HG02885 (cell line): ENCODE data around the gene MAGEB4.
"Not testable (repeated sequence)": the region's sequence is repeated elsewhere in the genome, so short reads cannot be mapped to it uniquely, and the experiment has no call there.

Experiments
- ATAC-seq: cut with Tn5 transposase; IDR thresholded peaks from one replicate; pipeline ENCODE4 v1.9.1; 2021; ENCODE audit warnings: mild to moderate bottlenecking; ENCODE audit not compliant: unreplicated experiment, poor library complexity

The MAGEB4 gene, protein sequence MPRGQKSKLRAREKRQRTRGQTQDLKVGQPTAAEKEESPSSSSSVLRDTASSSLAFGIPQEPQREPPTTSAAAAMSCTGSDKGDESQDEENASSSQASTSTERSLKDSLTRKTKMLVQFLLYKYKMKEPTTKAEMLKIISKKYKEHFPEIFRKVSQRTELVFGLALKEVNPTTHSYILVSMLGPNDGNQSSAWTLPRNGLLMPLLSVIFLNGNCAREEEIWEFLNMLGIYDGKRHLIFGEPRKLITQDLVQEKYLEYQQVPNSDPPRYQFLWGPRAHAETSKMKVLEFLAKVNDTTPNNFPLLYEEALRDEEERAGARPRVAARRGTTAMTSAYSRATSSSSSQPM

GRCh38 chrX:30241724-30242415 is at the start of gene MAGEB4:
MAGEB4 (plus strand) TSS chrX:30242000; CDS start chrX:30242136, 136 bp downstream.
- no peak for ATAC-seq

- ATAC-seq: not testable (repeated sequence)
Measured at GRCh38 chrX:30193910-30194309, 47.9 kb upstream of the MAGEB4 start.

DNA sequence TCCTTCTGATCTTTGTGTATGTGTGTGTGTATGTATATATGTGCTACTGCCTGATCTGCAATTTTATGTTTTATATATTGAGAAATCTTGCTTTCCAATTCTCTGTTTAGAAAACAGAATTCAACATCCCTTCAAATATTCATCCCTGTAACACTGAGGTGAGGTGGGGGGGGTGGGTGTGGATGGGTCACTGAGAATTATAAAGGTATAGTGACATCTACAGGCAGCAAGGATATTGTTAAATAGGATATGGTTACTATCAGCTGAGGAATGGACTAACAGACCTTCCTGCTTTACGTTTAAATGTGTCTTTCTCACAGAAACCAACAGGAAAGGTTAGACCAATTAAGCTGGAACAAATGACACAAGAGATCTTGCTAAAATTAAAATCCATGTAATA is 45.5 kb upstream of the MAGEB4 start:
- ATAC-seq: peak; percentile 62

DNA sequence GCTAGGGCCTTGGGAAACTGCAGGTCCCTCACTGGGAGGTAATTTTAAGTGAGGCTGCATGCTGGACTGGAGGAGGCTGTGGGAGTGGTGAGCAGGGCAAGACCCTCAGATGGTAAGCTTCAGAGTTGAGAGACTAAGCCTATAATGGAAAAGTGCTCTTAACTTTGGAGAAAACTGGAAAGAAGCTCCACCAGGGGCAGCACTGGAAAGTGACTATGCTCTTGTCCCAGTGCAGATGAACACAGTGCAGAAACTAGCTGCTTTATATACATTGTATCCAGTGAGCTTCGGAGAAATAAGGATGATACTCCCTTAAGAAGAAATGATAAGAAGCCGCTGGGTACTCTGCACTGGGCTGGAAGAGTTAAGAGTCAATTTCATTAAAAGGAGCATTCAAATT is 29.6 kb upstream of the MAGEB4 start:
- ATAC-seq: no peak

GRCh38 chrX:30215357-30215843 is 26.4 kb upstream of the MAGEB4 start, which contains the start of gene MAGEB2:
MAGEB2 (plus strand) TSS chrX:30215563; CDS start chrX:30218581, 3,018 bp downstream.
- ATAC-seq: no peak

- ATAC-seq: no peak
Measured at GRCh38 chrX:30217465-30217864, 24.3 kb upstream of the MAGEB4 start.

DNA sequence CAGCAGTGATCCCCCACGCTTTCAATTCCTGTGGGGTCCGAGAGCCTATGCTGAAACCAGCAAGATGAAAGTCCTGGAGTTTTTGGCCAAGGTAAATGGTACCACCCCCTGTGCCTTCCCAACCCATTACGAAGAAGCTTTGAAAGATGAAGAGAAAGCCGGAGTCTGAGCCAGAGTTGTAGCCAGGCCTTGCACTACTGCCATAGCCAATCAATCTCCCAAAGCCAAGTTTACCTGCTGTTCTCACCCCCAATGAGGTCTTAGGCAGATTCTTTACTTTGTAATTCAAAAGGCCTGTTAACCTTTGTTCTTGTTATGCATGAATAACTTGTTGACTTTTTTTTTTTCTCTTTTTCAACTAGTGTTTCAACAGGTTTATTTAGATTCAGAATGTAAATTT is 22.4 kb upstream of the MAGEB4 start:
- ATAC-seq: no peak

DNA sequence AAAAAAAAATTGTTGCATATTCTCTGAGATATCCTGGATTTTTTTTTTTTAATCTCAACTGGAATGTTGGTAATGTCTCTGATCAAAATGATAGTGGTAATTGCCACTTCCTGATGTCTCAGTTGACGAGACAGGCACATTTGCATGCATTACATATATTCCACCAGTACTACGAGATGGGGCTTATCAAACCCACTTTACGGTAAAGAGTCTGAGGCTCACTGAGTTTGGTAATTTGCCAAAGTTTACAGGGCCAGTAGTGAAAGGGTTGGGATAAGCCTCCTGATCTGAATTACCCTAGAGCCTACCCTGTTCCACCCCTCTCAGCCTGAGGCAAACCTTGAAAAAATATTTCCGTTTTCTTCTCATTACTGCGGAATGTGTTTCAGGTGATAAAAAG is 21.1 kb upstream of the MAGEB4 start:
- no peak for ATAC-seq

GRCh38 chrX:30224536-30224935 is 17.3 kb upstream of the MAGEB4 start:
- no peak for ATAC-seq

DNA sequence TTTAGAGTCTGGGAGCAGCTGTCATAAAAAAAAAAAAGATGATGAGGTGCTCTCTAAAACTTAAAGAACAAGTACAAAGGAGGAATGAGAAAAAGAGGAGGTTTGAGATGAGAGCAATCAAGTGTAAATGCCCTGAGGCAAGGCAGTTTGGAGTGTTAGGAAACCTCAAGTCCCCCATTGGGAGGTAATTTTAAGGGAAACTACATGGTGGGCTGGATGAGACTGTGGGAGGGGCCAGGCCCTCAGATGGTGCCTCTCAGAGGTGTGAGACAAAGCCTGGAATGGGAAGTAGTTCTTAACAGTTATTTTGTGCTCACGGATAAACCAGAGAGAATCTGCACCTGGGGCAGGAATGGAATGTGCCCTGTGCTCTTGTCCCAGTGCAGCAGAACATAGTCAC is 13.3 kb upstream of the MAGEB4 start:
- no peak for ATAC-seq

DNA sequence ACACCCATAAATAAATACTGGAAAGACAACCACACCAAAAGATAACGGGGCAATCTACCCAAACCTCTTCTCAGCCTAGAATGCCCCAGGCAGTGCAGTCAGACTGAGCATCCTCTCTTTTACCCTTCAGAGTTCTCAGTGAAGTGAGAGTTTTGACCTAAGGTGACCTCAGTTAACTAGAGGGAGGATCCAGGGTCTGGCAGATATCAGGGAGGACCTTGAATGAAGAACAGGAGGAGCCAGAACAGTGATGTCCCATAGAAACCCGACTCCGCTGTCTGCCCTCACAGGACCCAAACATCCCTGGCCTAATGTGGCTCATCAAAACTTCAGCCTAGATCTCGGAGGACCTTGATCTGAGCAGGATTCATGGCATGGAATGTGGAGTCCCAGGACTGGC is 11.4 kb upstream of the MAGEB4 start, which contains the start of gene MAGEB3:
Gene MAGEB3, plus strand, starts transcription at position 263 of the 400 bp plus-strand sequence. CDS start 5,268 bp downstream, outside the sequence.
- ATAC-seq: no peak

DNA sequence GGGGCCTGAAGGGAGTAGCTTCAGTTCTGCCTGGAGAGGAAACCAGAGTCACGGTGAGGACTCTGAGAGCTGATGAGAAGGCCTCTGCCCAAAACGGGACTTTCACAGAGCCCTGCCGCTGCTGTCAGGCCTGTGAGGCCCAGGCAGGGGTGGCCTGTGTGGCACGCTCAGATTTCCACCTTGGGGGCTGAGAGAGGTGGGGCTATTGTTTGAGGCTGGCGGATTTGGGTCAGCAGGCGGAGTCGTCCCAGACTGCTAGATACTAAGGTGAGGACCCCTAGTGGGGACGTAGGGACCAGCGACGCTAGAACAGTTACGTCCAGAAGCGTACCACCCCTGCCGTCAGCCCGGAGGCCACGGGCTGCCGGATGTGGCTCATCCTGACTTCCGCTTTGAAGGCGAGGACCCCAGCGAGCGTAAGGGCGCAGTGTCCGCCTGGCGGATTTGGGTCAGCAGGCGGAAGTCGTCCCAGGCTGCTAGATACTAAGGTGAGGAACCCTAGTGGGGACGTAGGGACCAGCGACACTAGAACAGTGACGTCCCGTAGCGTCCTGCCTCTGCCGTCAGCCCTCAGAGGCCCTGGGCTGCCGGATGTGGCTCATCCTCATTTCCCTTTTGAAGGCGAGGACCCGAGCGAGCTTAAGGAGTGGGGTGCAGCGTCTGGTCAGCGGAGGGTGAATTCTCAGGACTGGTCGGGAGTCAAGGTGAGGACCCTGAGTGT is 5.1 kb downstream of the MAGEB4 start, which contains the start of gene MAGEB1:
Gene MAGEB1, plus strand, starts transcription at position 378 of the 721 bp plus-strand sequence. CDS start 3,348 bp downstream, outside the sequence.
- no peak for ATAC-seq

GRCh38 chrX:30248854-30249253 is 7.1 kb downstream of the MAGEB4 start:
- peak; percentile 64 for ATAC-seq

DNA sequence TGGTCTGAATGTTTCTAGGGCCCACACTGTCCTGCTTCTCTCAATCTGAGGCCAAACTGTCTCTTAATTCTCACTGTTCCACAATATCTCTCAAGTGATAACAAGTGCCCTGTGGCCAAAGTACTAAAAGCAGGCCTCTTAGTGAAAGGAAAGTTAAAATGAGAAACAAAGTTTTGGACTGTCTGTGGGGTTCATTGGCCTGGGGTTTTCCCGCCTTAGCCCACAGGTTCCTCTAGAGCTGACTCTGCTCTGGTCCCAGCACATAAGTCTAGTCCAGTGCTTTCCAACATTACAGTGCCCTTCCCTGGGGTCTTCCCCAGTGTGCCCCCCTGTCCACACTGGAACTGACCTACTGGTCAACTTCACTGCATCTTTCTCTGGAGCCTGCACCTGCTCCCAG is 11.5 kb downstream of the MAGEB4 start:
- ATAC-seq: peak; percentile 73

DNA sequence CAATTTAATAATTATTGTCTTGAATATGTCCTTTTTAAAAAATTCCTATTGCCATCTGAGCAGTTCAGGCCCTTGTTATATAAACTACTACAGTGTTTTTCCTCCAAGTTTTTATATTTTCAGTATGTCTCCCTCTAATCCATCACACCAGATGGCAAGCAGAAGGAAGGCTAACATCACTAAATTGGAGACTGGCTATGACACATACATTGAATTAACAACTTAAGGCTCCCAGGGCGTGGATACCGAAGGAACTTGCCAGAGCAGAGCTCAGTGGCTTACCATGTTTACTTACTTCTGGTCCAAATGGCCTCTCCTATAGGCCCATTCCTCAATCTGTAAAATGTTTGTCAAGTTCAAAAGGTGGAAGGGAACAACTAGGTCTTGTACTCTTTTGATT is 18.1 kb downstream of the MAGEB4 start:
- no peak for ATAC-seq

DNA sequence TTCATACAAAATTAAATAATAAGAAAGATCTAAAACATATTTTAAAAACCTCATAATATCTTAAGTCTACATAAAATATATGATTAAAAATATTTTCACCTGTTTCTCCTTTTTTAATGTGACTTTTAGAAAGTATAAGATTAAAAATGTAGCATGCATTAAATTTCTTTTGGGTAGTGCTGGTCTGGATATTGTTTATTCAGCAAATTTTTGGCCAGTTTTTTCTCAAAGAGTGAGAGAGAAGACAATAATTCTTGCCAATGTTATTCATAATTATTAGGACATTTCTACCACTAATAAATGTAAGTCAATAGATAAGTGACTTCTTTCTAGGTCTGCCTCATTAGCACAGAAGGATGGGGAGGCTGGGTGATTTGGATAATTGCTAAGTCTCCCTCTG is 19.2 kb downstream of the MAGEB4 start:
- no peak for ATAC-seq

DNA sequence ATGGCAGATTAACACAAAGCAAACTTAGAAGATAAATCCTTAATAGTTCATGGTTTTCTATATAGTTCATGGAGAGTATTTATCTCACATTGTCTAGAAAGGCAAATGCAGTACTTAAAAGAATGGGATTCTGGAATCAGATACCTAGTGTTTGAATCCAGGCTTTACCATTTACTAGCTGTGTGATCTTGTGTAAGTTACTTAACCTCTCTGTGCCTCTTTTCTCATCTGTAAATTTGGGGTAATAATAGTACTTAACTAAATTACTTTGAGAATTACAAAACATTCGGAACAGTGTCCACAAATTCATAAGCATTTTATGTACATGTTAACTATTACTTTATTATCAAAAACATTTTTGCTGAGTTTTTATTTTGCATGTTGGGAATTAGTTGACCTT is 21.0 kb downstream of the MAGEB4 start:
- ATAC-seq: no peak

DNA sequence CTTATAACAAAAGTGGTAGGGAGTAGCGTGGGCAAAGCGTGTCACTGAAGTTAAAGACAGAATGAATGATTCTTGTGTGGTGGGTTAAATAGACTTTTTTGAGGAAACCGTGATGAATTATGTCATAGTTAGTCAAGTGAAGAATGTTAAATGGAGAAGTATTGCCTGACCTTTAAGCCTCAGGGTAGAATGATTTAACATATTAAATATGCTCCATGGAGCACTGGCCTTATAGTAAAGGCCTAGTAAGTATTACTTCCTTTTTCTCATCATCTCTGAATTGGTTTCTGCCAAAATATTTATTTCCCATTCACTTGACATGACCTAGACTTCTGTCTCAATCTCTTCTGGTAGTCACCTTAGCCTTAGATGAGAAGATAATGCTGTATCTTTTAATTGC is 28.8 kb downstream of the MAGEB4 start:
- no peak for ATAC-seq

DNA sequence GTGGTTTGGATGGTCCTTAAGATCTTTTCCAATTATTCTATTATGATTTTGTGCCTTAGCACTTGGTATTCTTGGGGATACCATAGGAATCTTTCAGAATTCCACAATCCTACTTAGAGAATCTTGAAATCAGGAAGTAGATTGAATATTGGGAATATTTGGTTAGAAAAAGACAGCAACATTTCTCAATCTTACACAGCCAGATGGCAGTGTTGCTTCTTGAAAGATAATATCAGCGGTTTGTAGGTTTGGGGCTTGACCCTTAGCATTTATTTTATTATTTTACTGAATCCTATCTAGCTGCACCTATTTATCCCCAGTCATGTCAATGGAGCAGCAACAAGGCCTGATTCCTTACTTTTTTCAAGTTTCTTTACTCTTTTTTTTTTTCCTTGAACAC is 33.7 kb downstream of the MAGEB4 start:
- ATAC-seq: no peak

GRCh38 chrX:30278365-30278764 is 36.6 kb downstream of the MAGEB4 start:
- no peak for ATAC-seq

DNA sequence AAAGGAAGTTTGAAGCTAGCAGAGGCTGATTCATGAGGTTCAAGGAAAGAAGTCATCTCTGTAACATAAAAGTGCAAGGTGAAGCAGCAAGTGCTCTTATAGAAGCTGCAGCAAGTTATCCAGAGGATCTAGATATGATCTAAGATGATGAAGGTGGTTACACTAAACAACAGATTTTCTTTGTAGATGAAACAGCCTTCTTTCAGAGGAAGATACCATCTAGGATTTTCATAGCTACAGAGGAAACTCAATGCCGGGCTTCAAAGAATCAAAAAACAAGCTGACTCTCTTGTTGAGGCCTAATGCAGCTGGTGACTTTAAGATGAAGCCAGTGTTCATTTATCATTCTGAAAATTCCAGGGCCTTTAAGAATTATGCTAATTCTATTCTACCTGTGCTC is 38.6 kb downstream of the MAGEB4 start:
- no peak for ATAC-seq
